NCI-H446 (cell line): Measurements from ENCODE around the gene NIPAL4.

Experiments used
- DNase-seq, 2 experiments: peaks; one replicate each; lab custom pipeline; 2025; lab: John Stamatoyannopoulos, UW

The NIPAL4 gene

GRCh38 chr5:157516006-157516405, 56.0 kb downstream of the NIPAL4 start:
- DNase-seq, result no peak

DNA sequence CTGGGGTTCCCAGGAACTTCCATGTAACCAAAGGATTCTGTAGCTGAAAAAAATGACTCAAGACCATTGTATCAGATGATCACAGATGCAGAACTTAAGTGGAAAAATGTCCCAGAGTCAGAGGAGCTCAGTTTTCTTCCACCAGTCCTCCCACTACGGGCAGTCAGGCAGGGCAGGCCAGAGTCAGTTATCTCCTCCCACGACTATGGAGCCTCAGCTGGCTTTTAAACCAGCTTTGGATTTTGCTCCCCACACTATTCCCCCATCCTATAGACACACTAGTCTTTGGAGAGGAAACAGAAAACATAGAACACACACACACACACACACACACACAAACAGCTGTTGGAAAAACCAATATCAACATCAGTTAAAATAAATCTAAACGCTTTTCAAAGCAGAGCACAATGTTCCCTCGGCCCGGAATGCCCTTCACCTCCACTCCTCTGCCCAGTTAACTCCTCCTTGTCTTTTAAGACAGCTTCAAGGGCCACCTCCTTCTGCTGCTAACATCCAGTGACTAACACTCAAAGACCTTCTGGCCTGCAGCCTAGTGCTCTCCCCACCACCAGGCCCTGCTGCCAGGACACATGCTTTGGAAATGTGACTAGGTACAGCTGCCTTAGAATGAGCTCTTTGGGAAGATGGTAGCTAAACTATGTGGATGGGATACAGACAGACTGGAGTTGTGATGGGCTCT, 56.8 kb downstream of the NIPAL4 start:
- peak in 1 of 2 experiments; percentile 39 for DNase-seq

DNA sequence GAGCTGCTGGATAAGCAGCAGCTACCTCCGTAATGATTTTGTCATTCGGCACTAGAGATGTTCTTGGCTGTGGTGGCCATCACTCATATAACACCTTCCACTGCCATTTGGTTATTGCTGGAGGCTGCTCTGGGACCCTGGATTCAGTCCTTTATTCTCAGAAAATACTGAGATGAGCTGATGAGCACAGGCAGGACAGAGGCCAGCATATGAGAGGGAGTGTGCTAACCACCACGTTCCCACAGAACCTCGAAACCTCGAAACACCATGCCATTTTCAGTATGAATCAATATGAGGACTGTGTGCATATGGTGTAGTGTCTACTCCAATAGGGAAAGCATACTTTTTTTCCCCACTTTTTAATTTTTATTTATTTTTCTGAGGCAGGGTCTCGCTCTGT, 59.0 kb downstream of the NIPAL4 start:
- DNase-seq, result no peak

DNA sequence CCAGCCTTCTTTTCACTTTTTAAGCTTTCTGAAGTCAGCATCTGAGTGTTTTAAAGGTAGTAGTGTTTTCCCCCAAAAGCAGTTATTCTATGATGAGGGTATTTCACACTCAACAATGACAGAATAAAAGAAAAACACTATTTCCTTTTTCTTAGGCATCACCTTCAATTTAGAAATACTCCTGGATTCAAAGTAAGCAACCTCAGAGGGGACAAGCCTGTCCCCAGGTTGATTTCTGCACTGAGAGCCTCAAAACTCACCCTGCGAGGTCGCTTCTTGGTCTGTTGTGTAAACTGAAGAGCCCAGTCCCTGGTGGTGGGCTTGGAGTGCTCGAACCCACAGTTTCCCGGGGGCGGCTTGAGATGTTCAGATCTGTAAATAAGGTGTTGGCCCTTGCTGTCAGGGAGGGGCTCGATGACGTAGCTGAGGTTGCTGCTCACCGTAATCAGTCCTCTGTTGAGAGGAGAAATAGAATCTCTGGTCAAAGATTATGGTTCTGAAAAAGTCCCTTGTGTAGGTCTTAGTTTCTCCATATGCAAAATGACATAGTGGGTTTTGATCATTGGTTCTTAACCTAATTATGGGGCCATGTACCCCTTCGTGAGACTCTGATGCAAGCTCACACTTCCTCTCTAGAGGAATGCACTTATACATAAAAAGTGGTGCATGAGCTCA, 59.7 kb downstream of the NIPAL4 start:
- no peak for DNase-seq

GRCh38 chr5:157520911-157521703, 61.1 kb downstream of the NIPAL4 start:
- no peak for DNase-seq

- no peak for DNase-seq
These were observed 61.7 kb downstream of the NIPAL4 start for GRCh38 chr5:157521704-157522029.

DNA sequence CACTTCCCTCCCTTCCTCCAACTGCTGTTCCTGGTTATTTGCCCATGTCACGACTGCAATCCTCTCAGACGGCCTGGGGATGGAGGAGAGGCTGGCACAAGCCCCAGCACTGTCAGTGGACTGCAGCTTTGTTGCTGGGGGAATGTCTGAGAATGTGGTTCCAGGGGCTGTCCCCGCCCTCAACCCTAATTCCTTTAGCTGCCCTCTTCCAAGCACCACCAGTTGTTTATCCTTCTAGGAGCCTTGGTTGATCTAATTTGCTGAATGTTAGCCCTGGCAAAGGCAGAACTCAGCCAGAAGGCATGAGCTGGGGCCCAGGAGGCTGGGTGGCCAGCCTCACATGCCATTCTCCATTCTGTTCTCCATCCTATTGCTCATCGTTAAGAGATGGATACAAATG, 64.0 kb downstream of the NIPAL4 start:
- no peak for DNase-seq
